HEK293 (cell line): ENCODE measurements around the gene CDKL2.

Experiments
- CTCF ChIA-PET: fragments of 350-600 bp; formaldehyde crosslinking; extraction: SDS; loops from one replicate; lab custom pipeline; 2021; ENCODE audit warnings: antibody characterized with exemption; lab: Yijun Ruan, JAX
- POLR2A ChIA-PET: fragments of 300-600 bp; formaldehyde crosslinking; extraction: SDS; loops from one replicate; lab custom pipeline; 2020; ENCODE audit warnings: antibody characterized with exemption, inconsistent platforms; lab: Yijun Ruan, JAX
- H3K27ac ChIP-seq: fragments of 200-500 bp; sonication (Bioruptor generic); 2 replicates; pipeline ENCODE4 v1.5.1; 2014; ENCODE audit warnings: low read depth, low read length, control low read depth, inconsistent platforms; ENCODE audit errors: extremely low read depth
- H3K36me3 ChIP-seq, 2 experiments: fragments of 200-500 bp in 1 of 2; sonication (Bioruptor generic) in 1 of 2; 1 replicate in 1 of 2; 2 replicates in 1 of 2; pipeline ENCODE4 v1.5.1; 2014 to 2017; ENCODE audit warnings: inconsistent platforms in 2 of 2, low read length in 2 of 2; ENCODE audit not compliant: control insufficient read depth in 2 of 2, insufficient read depth in 1 of 2
- H3K4me1 ChIP-seq: fragments of 200-500 bp; sonication (Bioruptor generic); 2 replicates; pipeline ENCODE4 v1.5.1; 2014; ENCODE audit warnings: mild to moderate bottlenecking, low read length, inconsistent platforms; ENCODE audit not compliant: control insufficient read depth, insufficient read depth
- H3K4me3 ChIP-seq: 2 replicates; pipeline ENCODE4 v1.5.1; 2011; ENCODE audit warnings: low read depth, mild to moderate bottlenecking, control low read depth, low read length, moderate library complexity
- H3K9me3 ChIP-seq: fragments of 200-500 bp; sonication (Bioruptor generic); 2 replicates; pipeline ENCODE4 v1.5.1; 2014; ENCODE audit warnings: low read depth, low read length, inconsistent platforms; ENCODE audit not compliant: control insufficient read depth, insufficient read depth
- KLF1 ChIP-seq: fragments of 450-650 bp; formaldehyde crosslinking; IDR thresholded peaks from 2 replicates; pipeline ENCODE4 v1.5.1; 2016; ENCODE audit warnings: missing biosample characterization, missing genetic modification characterization
- KLF10 ChIP-seq: fragments of 450-650 bp; IDR thresholded peaks from 2 replicates; pipeline ENCODE4 v1.5.1; 2018; ENCODE audit warnings: missing biosample characterization, mild to moderate bottlenecking, missing genetic modification characterization
- KLF7 ChIP-seq: fragments of 450-650 bp; formaldehyde crosslinking; IDR thresholded peaks from 2 replicates; pipeline ENCODE4 v1.5.1; 2016; ENCODE audit warnings: missing biosample characterization, missing genetic modification characterization, borderline replicate concordance
- KLF8 ChIP-seq: fragments of 450-650 bp; formaldehyde crosslinking; IDR thresholded peaks from 2 replicates; pipeline ENCODE4 v1.5.1; 2016; ENCODE audit warnings: missing biosample characterization, missing genetic modification characterization
- MYNN ChIP-seq: fragments of 450-650 bp; formaldehyde crosslinking; IDR thresholded peaks from 2 replicates; pipeline ENCODE4 v1.5.1; 2016; ENCODE audit warnings: missing biosample characterization, missing genetic modification characterization, borderline replicate concordance
- RBAK ChIP-seq: fragments of 450-650 bp; formaldehyde crosslinking; IDR thresholded peaks from 2 replicates; pipeline ENCODE4 v1.5.1; 2016; ENCODE audit warnings: missing biosample characterization, missing genetic modification characterization
- SCRT2 ChIP-seq: fragments of 450-650 bp; formaldehyde crosslinking; IDR thresholded peaks from 2 replicates; pipeline ENCODE4 v1.5.1; 2016; ENCODE audit warnings: missing biosample characterization, missing genetic modification characterization
- SP3 ChIP-seq: fragments of 450-650 bp; formaldehyde crosslinking; IDR thresholded peaks from 2 replicates; pipeline ENCODE4 v1.5.1; 2016; ENCODE audit warnings: missing biosample characterization, missing genetic modification characterization
- SP7 ChIP-seq: fragments of 450-650 bp; formaldehyde crosslinking; IDR thresholded peaks from 2 replicates; pipeline ENCODE4 v1.5.1; 2016; ENCODE audit warnings: missing biosample characterization, missing genetic modification characterization
- TCF7L2 ChIP-seq: IDR thresholded peaks from 2 replicates; pipeline ENCODE4 v1.6.1; 2011; ENCODE audit warnings: low read depth, mild to moderate bottlenecking, inconsistent platforms, low read length, moderate library complexity, borderline replicate concordance
- ZNF10 ChIP-seq: fragments of 450-650 bp; formaldehyde crosslinking; IDR thresholded peaks from 2 replicates; pipeline ENCODE4 v1.5.1; 2017; ENCODE audit warnings: missing biosample characterization, missing genetic modification characterization
- ZNF335 ChIP-seq: fragments of 450-650 bp; formaldehyde crosslinking; conservative IDR thresholded peaks from 2 replicates; pipeline ENCODE4 v1.5.1; 2016; ENCODE audit warnings: missing biosample characterization, missing genetic modification characterization
- ZNF449 ChIP-seq: fragments of 450-650 bp; formaldehyde crosslinking; IDR thresholded peaks from 2 replicates; pipeline ENCODE4 v1.5.1; 2017; ENCODE audit warnings: missing biosample characterization, mild to moderate bottlenecking, missing genetic modification characterization, moderate library complexity
- ZNF48 ChIP-seq: fragments of 450-650 bp; formaldehyde crosslinking; IDR thresholded peaks from 2 replicates; pipeline ENCODE4 v1.5.1; 2016; ENCODE audit warnings: missing biosample characterization, missing genetic modification characterization
- ZNF596 ChIP-seq: fragments of 450-650 bp; IDR thresholded peaks from 2 replicates; pipeline ENCODE4 v1.5.0; 2018; ENCODE audit warnings: missing biosample characterization, mild to moderate bottlenecking, missing genetic modification characterization, moderate library complexity
- ZNF624 ChIP-seq: fragments of 450-650 bp; formaldehyde crosslinking; IDR thresholded peaks from 2 replicates; pipeline ENCODE4 v1.5.1; 2017; ENCODE audit warnings: missing biosample characterization, missing genetic modification characterization
- ZNF660 ChIP-seq: fragments of 450-650 bp; IDR thresholded peaks from 2 replicates; pipeline ENCODE4 v1.5.1; 2018; ENCODE audit warnings: missing biosample characterization, mild to moderate bottlenecking, missing genetic modification characterization
- ZSCAN30 ChIP-seq: fragments of 450-650 bp; IDR thresholded peaks from 2 replicates; pipeline ENCODE4 v1.5.1; 2018; ENCODE audit warnings: missing biosample characterization, mild to moderate bottlenecking, missing genetic modification characterization, moderate library complexity
- TF ChIP-seq, protein P1 (sequence below): fragments of 450-650 bp; formaldehyde crosslinking; IDR thresholded peaks from 2 replicates; pipeline ENCODE4; 2016; ENCODE audit warnings: missing biosample characterization, missing genetic modification characterization
- TF ChIP-seq, protein P2 (sequence below): fragments of 450-650 bp; formaldehyde crosslinking; IDR thresholded peaks from 2 replicates; pipeline ENCODE4 v1.5.1; 2017; ENCODE audit warnings: missing biosample characterization, missing genetic modification characterization
- TF ChIP-seq, protein P3 (sequence below): fragments of 450-650 bp; formaldehyde crosslinking; IDR thresholded peaks from 2 replicates; pipeline ENCODE4 v1.5.1; 2016; ENCODE audit warnings: missing biosample characterization, missing genetic modification characterization
- TF ChIP-seq, protein P4 (sequence below): fragments of 450-650 bp; formaldehyde crosslinking; IDR thresholded peaks from 2 replicates; pipeline ENCODE4 v1.5.1; 2017; ENCODE audit warnings: missing biosample characterization, missing genetic modification characterization

The CDKL2 gene

DNA sequence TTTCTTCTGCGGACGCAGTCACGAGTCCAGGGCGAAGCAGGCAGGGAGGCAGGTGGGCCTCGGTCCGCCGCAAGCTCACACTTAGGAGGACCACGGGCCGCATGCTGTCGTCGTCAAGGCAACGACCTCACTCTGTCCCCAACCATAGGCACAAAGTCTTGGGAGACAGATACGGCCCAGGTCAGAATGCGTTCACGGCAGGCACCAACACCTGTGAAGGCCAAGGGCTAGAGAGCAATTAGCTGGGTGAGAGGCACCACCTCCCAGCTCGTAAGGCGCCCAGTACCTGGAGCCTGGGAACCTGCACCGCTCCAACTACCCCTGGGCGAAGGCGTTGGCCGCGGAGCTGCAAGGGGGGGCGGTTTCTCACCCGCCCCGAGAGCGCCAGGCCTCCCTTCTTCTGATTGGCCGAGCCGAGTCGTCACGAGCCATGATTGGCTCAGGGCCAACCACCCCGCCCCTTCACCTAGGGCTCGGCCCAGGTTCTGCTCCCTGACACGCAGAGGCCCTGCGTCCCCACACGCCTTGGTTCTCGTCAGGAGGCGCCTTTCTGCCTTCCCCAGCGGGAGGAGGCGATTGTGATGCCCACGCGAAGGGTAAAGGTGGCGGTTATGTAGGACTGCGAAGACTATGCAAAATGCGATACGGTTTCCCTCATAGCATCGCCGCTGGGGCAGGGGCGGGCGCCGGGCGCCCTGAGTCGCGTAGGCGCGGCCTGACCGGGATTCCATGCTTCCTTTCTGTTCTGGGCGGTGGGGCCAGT, at the start of gene CDKL2:
Gene CDKL2 (minus strand): TSS at position 355 of the 763 bp plus-strand sequence. CDS start 4,540 bp downstream, outside the sequence.
- no peaks in the 10 kb centered on the region for H3K4me1 ChIP-seq
- peak within 1 kb of the TSS; percentile 61 for H3K4me3 ChIP-seq
- H3K36me3 ChIP-seq = no peaks in the 10 kb centered on the region
- POLR2A ChIA-PET = interaction anchor here (1.3 to 2.3 kb wide), 2 partner anchors 42 to 94 kb away, joined by 7 to 8 read pairs; partner anchors contain the start of gene USO1
- CTCF ChIA-PET = interaction anchor here (0.7 kb wide), 1 partner anchor 218 kb away, joined by 5 read pairs; no protein-coding TSS in a partner anchor
- peak within 1 kb of the TSS; percentile 10; the same call in 1 of the 2 replicates for H3K27ac ChIP-seq
- H3K9me3 ChIP-seq = no peaks in the 10 kb centered on the region
- TF ChIP-seq, protein P1, sequence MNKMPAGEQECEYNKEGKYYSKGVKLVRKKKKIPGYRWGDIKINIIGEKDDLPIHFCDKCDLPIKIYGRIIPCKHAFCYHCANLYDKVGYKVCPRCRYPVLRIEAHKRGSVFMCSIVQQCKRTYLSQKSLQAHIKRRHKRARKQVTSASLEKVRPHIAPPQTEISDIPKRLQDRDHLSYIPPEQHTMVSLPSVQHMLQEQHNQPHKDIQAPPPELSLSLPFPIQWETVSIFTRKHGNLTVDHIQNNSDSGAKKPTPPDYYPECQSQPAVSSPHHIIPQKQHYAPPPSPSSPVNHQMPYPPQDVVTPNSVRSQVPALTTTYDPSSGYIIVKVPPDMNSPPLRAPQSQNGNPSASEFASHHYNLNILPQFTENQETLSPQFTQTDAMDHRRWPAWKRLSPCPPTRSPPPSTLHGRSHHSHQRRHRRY (tag by site-specific recombination) = no peak
- peak; percentile 93 for TF ChIP-seq KLF1
- TF ChIP-seq ZNF10 (tag by site-specific recombination) = peak; percentile 51; the same call in 1 of the 2 replicates
- TF ChIP-seq KLF8 (tag by site-specific recombination) = peak; percentile 82; the same call in 1 of the 2 replicates
- TF ChIP-seq ZNF449 (tag by site-specific recombination) = peak; percentile 70; the same call in 1 of the 2 replicates
- TF ChIP-seq ZNF48 (tag by site-specific recombination) = no peak
- no peak for TF ChIP-seq ZNF624 (tag by site-specific recombination)
- no peak for TF ChIP-seq RBAK
- peak; percentile 74 for TF ChIP-seq MYNN (tag by site-specific recombination)
- TF ChIP-seq ZNF335 (tag by site-specific recombination) = peak; percentile 86
- TF ChIP-seq, protein P2, sequence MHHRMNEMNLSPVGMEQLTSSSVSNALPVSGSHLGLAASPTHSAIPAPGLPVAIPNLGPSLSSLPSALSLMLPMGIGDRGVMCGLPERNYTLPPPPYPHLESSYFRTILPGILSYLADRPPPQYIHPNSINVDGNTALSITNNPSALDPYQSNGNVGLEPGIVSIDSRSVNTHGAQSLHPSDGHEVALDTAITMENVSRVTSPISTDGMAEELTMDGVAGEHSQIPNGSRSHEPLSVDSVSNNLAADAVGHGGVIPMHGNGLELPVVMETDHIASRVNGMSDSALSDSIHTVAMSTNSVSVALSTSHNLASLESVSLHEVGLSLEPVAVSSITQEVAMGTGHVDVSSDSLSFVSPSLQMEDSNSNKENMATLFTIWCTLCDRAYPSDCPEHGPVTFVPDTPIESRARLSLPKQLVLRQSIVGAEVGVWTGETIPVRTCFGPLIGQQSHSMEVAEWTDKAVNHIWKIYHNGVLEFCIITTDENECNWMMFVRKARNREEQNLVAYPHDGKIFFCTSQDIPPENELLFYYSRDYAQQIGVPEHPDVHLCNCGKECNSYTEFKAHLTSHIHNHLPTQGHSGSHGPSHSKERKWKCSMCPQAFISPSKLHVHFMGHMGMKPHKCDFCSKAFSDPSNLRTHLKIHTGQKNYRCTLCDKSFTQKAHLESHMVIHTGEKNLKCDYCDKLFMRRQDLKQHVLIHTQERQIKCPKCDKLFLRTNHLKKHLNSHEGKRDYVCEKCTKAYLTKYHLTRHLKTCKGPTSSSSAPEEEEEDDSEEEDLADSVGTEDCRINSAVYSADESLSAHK (tag by site-specific recombination) = no peak
- TF ChIP-seq ZNF596 (tag by site-specific recombination) = no peak
- TF ChIP-seq SP3 (tag by site-specific recombination) = peak; percentile 82
- no peak for TF ChIP-seq TCF7L2
- TF ChIP-seq ZNF660 (tag by site-specific recombination) = peak; percentile 18; the same call in 1 of the 2 replicates
- TF ChIP-seq, protein P3, sequence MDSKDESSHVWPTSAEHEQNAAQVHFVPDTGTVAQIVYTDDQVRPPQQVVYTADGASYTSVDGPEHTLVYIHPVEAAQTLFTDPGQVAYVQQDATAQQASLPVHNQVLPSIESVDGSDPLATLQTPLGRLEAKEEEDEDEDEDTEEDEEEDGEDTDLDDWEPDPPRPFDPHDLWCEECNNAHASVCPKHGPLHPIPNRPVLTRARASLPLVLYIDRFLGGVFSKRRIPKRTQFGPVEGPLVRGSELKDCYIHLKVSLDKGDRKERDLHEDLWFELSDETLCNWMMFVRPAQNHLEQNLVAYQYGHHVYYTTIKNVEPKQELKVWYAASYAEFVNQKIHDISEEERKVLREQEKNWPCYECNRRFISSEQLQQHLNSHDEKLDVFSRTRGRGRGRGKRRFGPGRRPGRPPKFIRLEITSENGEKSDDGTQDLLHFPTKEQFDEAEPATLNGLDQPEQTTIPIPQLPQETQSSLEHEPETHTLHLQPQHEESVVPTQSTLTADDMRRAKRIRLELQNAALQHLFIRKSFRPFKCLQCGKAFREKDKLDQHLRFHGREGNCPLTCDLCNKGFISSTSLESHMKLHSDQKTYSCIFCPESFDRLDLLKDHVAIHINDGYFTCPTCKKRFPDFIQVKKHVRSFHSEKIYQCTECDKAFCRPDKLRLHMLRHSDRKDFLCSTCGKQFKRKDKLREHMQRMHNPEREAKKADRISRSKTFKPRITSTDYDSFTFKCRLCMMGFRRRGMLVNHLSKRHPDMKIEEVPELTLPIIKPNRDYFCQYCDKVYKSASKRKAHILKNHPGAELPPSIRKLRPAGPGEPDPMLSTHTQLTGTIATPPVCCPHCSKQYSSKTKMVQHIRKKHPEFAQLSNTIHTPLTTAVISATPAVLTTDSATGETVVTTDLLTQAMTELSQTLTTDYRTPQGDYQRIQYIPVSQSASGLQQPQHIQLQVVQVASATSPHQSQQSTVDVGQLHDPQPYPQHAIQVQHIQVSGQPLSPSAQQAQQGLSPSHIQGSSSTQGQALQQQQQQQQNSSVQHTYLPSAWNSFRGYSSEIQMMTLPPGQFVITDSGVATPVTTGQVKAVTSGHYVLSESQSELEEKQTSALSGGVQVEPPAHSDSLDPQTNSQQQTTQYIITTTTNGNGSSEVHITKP = peak; percentile 53; the same call in 1 of the 2 replicates
- peak; percentile 88 for TF ChIP-seq KLF10 (tag by site-specific recombination)
- TF ChIP-seq SCRT2 (tag by site-specific recombination) = no peak
- peak; percentile 98 for TF ChIP-seq KLF7 (tag by site-specific recombination)
- TF ChIP-seq, protein P4, sequence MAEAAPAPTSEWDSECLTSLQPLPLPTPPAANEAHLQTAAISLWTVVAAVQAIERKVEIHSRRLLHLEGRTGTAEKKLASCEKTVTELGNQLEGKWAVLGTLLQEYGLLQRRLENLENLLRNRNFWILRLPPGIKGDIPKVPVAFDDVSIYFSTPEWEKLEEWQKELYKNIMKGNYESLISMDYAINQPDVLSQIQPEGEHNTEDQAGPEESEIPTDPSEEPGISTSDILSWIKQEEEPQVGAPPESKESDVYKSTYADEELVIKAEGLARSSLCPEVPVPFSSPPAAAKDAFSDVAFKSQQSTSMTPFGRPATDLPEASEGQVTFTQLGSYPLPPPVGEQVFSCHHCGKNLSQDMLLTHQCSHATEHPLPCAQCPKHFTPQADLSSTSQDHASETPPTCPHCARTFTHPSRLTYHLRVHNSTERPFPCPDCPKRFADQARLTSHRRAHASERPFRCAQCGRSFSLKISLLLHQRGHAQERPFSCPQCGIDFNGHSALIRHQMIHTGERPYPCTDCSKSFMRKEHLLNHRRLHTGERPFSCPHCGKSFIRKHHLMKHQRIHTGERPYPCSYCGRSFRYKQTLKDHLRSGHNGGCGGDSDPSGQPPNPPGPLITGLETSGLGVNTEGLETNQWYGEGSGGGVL (tag by site-specific recombination) = peak; percentile 57
- peak; percentile 57; the same call in 1 of the 2 replicates for TF ChIP-seq SP7 (tag by site-specific recombination)
- TF ChIP-seq ZSCAN30 (tag by site-specific recombination) = no peak
